GM12891 (cell line): ENCODE data around the gene STK32A. TPM values are rescaled to one million over a fixed set of nuclear protein-coding genes. Genes with fewer than 3 reads are reported as not detected.

Source experiments
- DNase-seq: peaks from one replicate; pipeline ENCODE4 v3.0.0; 2011; ENCODE audit warnings: low spot score; ENCODE audit not compliant: insufficient read length
- FAIRE-seq: peaks from 2 replicates; lab custom pipeline; 2011; peaks lifted over from hg19 to GRCh38; lab: Jason Lieb, UNC
- PAX5 ChIP-seq: IDR thresholded peaks from 2 replicates; pipeline ENCODE4 v1.6.1; 2011; ENCODE audit warnings: low read length, moderate library complexity, mild to moderate bottlenecking; ENCODE audit not compliant: insufficient read depth, severe bottlenecking
- POLR2A ChIP-seq: IDR thresholded peaks from 2 replicates; pipeline ENCODE4 v1.6.1; 2011; ENCODE audit warnings: low read depth, low read length, control low read depth
- POLR2AphosphoS5 ChIP-seq: IDR thresholded peaks from 2 replicates; pipeline ENCODE4 v1.6.1; 2011; ENCODE audit warnings: low read depth, low read length, control low read depth
- POU2F2 ChIP-seq: IDR thresholded peaks from 2 replicates; pipeline ENCODE4 v1.6.1; 2011; ENCODE audit warnings: low read depth, mild to moderate bottlenecking, control low read depth, low read length, moderate library complexity
- SPI1 ChIP-seq: IDR thresholded peaks from 2 replicates; pipeline ENCODE4 v1.6.1; 2011; ENCODE audit warnings: low read depth, low read length, control low read depth
- TAF1 ChIP-seq: IDR thresholded peaks from 2 replicates; pipeline ENCODE4 v1.6.1; 2011; ENCODE audit warnings: low read depth, low read length, control low read depth
- polyA plus RNA-seq: library from polyadenylated mRNA; unstranded; fragments of >200 nt; gene quantifications from one replicate; pipeline ENCODE4 v1.2.1, GENCODE V29; 2012; ENCODE audit warnings: low read depth, missing spikeins, inconsistent platforms; ENCODE audit not compliant: missing spikeins

STK32A gene
- not detected for polyA plus RNA-seq

DNA sequence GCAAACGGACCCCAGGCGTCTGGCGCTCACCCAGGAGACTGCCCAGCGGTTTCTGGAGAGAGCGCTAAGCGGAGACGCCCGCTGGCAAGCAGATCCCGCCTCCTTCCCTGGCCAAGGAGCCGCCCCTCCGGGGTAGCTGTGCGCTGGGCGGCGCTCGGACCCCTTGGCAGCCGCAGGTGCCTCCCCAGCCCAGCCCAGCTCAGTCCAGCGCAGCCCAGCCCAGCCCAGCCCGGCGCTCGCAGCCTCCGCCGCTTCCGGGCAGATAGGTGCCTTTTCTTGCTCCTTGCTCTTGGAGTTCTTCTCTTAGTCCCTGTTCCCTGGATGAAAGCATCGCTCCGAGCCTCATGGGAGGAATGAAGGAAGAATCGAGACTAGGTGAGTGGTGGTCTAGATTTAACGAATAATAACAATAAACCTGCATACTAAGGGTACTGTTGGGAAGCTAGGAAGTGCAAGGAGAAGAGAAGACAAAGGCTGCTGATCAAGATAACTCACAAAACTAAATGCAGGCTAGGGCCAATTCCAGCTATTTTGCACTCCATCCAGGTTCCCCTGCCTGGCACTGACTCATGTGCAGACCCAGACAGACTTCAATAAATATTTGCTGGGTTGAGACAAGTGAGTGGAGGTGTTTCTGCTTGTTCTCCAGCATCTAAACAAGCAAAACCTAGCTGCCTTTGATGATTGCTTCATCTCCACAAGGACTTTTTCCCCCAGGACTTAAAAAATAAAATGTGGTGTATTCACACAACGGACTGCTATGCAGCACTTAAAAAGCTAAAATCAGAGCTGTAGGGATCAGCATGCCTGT, at the start of gene STK32A:
STK32A (plus strand) TSS at position 202 of the 811 bp plus-strand sequence. CDS start 4,609 bp downstream, outside the sequence.
- DNase-seq (no peak), FAIRE-seq (no peak)
- no peak for TF ChIP-seq POLR2A

DNA sequence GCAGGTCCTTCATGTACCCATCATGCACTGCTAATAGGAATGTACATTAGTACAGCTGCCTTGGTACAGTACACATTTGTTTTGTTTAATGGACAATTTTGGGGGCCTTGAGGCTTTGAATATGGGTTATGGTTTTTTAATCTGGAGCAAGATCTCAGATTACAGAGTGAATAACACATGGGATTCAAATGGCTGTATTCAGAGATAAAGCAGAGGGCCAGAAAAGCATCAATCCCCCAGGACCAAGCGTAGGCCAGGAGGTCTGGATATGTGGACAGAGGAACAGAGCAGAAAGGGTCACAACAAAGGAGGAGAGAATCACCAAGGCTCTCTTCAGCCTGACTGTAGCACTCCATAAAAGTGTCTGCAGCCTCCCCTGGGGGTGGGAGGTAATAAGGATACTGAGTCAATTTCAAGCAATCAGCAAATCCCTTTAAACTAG, 47.7 kb upstream of the STK32A start:
- no peak for FAIRE-seq
- TF ChIP-seq TAF1 (no peak), POU2F2 (no peak), POLR2A (no peak), PAX5 (no peak), SPI1 (no peak), POLR2AphosphoS5 (no peak)
- DNase-seq: no peak

DNA sequence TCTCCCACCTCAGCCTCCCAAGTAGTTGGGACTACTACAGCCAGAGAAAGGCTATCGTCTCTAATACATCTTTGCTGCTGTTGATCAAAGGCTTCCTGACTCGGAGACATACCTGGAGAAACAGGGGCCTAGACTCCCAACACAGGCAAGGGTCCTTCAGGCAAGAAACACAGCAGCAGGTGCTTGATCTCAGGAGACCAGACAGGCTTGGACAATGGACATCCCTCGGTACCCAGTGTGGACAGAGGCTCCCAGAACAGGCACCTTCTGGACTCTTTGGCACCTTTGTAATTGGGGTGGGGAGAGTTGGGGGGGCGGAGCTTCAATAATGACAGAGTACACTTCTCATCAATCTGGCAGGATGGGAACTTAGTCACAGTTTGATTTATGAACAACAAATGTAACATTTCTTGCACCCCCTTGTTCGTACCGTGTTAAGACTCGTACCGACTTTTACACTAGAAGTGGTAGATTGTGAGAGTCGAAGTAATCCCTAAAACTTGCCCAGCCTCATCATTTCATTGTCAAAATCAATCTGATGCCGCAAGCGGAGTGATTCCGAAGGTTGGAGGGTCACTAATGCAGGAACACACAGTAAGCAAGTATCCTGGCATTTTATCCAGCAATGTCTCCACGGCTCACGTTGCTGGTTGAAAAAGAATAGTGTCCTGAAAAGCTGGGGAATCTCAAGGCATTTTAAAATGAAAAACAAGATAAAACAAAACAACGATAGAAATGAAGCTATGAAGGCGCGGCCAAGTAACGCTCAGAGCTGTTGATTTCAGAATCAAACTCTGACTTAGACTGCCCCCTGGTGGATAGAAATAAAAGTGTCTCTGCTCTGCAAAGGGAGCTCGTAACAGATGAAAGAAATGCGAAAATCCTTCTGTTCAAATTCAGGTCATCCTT, 46.4 kb upstream of the STK32A start:
- DNase-seq: peak; percentile 14
- TF ChIP-seq PAX5 (no peak), POLR2AphosphoS5 (no peak), POU2F2 (no peak), TAF1 (no peak), POLR2A (no peak), SPI1 (no peak)
- peak; percentile 50 for FAIRE-seq

DNA sequence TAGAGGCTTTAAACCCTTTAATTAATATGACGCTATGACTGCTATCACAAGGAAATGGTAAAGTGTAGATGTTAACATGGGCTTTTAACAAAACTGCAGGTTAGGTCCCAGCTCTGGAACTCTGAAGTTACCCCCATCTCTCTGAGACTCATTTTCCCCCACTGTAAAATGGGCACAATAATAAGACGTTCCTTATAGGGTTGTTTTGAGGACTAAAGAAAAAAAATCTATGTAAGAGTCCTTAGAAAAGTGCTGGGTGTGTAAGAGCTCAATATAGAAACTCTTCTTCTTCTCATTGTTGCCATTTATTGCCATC, 45.8 kb upstream of the STK32A start:
- FAIRE-seq (no peak), DNase-seq (no peak)
- TF ChIP-seq TAF1 (no peak), PAX5 (no peak), POU2F2 (no peak), POLR2AphosphoS5 (no peak), POLR2A (no peak), SPI1 (no peak)

DNA sequence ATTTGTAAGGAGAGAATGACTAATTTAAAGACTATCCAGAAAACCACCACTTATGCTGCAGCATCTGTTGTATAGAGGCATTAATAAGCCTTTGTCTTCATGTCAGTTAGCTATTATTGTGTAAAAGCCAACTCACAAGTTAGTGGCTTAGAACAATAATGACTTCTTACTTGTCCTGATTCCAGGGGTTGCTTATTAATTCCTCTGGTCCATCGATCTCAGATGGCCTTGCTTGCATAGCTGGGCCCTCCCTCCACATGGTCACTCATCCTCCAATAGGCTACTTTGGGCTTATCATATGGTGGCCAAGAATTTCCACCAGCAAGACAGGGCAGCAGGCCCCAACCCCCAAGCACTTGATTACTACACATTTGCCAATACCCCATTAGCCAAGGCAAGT, 44.5 kb upstream of the STK32A start:
- TF ChIP-seq PAX5 (no peak), POU2F2 (no peak), SPI1 (no peak), POLR2A (no peak), POLR2AphosphoS5 (no peak), TAF1 (no peak)
- DNase-seq (no peak), FAIRE-seq (no peak)

DNA sequence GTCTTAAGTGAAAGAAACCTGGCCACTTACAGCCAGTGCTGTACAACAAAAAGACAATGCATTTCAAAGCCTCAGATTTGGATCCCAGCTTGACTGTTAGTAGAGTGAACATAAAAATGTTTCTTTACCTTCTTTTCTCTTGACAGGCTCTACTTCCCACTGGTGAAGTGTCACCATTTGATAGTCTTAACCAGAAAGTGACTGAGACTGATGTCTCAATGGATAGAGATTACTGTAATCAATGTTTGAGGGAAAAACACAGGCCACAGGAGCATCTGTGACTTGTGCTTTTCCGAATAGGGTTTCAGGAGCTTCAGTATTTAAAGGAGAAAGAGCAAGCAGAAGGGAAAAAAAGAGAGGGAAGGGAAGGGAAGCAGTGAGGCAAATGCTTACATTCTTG, 41.7 kb upstream of the STK32A start:
- TF ChIP-seq POLR2A (no peak), SPI1 (no peak), PAX5 (no peak), POU2F2 (no peak), POLR2AphosphoS5 (no peak), TAF1 (no peak)
- no peak for FAIRE-seq
- DNase-seq: no peak

DNA sequence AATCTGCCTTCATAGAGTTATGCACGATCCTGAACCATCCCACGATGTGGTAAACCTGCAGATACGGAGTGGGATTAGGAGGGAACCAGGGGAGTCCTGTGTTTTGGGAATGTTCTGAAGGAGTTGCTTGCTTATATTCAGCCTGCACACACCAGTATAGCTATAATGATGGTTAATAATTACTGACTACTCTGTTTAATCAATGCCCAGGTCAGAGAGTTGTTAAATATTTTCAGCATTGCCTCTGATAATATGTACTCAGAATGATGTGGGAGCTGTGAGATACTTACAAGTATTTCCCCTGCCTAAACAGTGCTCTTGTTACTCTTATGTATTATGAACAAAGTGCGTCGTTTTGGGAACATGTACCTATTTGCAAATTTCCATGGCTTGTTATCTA, 34.8 kb upstream of the STK32A start:
- no peak for FAIRE-seq

DNA sequence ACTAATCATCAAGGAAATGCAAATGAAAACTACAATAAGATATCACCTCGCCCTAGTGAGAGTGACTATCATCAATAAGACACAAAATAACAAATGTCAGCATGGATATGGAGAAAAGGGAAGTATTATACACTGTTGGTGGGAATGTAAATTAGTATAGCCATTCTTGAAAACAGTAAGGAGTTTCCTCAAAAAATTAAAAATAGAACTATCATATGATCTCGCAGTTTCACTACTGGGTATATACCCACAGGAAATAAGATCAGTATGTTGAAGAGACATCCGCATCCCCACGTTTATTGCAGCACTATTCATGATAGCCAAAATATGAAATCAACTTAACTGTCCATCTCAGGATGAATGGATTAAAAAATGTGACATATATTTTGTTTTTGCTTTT, 31.6 kb upstream of the STK32A start:
- DNase-seq (no peak), FAIRE-seq (no peak)
- TF ChIP-seq POU2F2: no peak
- no peak for TF ChIP-seq TAF1
- TF ChIP-seq SPI1: no peak
- TF ChIP-seq POLR2A: no peak
- no peak for TF ChIP-seq POLR2AphosphoS5
- TF ChIP-seq PAX5: no peak

More for the DNA sequence above, 34.8 kb upstream of the STK32A start:
- TF ChIP-seq TAF1: no peak
- no peak for TF ChIP-seq POLR2A
- no peak for TF ChIP-seq POLR2AphosphoS5
- DNase-seq: no peak

DNA sequence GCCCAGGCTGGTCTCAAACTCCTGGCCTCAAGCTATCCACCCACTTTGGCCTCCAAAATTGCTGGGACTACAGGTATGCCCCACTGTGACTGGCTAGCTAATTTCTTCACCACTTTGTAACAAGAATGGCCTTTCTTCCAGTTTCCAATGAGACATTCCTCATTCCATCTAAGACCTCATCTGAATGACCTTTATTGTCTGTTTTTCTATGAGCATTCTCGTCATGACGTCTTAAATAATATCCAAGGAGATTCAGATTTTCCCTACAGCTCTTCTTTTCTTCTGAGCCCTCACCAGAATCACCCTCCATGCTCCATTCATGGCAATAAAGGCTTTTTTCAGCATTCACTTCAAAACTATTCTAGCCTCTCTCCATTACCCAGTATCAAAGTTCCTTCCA, 30.2 kb upstream of the STK32A start:
- TF ChIP-seq TAF1 (no peak), PAX5 (no peak), POLR2AphosphoS5 (no peak), SPI1 (no peak), POLR2A (no peak), POU2F2 (no peak)
- no peak for FAIRE-seq

More for the DNA sequence above, 30.2 kb upstream of the STK32A start:
- DNase-seq: no peak
